Measurements from ENCODE around the gene STX16. TPM values are rescaled to one million over a fixed set of nuclear protein-coding genes. Genes with fewer than 3 reads are reported as not detected.
"Not testable (repeated sequence)": the region's sequence is repeated elsewhere in the genome, so short reads cannot be mapped to it uniquely, and the experiment has no call there.

The STX16 gene
- total RNA-seq, 1 experiment from 2014 or later = 89.1 TPM

GRCh38 chr20:58642441-58642840 is 8.6 kb upstream of the STX16 start (continued):
- TF ChIP-seq ZNF425 (CRISPR knock-in tag; conservative IDR thresholded peaks at IDR 0.05) = no peak
- no peak for TF ChIP-seq KAT7 (CRISPR knock-in tag; IDR thresholded peaks at IDR 0.05; ENCODE audit: borderline replicate concordance)
- TF ChIP-seq CREM (CRISPR knock-in tag; IDR thresholded peaks at IDR 0.05) = no peak
- no peak for TF ChIP-seq IRF2 (CRISPR knock-in tag; IDR thresholded peaks at IDR 0.05; ENCODE audit: borderline replicate concordance, low read depth)
- no peak for TF ChIP-seq ZNF671 (CRISPR knock-in tag; IDR thresholded peaks at IDR 0.05)
- TF ChIP-seq MLX (CRISPR knock-in tag; IDR thresholded peaks at IDR 0.05) = no peak
- TF ChIP-seq, protein P1, sequence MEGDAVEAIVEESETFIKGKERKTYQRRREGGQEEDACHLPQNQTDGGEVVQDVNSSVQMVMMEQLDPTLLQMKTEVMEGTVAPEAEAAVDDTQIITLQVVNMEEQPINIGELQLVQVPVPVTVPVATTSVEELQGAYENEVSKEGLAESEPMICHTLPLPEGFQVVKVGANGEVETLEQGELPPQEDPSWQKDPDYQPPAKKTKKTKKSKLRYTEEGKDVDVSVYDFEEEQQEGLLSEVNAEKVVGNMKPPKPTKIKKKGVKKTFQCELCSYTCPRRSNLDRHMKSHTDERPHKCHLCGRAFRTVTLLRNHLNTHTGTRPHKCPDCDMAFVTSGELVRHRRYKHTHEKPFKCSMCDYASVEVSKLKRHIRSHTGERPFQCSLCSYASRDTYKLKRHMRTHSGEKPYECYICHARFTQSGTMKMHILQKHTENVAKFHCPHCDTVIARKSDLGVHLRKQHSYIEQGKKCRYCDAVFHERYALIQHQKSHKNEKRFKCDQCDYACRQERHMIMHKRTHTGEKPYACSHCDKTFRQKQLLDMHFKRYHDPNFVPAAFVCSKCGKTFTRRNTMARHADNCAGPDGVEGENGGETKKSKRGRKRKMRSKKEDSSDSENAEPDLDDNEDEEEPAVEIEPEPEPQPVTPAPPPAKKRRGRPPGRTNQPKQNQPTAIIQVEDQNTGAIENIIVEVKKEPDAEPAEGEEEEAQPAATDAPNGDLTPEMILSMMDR (IDR thresholded peaks at IDR 0.05) = no peak
- TF ChIP-seq ZNF512 (CRISPR knock-in tag; IDR thresholded peaks at IDR 0.05; ENCODE audit: borderline replicate concordance) = no peak
- no peak for TF ChIP-seq TP53 (CRISPR knock-in tag; IDR thresholded peaks at IDR 0.05)
- TF ChIP-seq ZNF263 (CRISPR knock-in tag; IDR thresholded peaks at IDR 0.05; ENCODE audit: low read depth) = no peak
- no peak for TF ChIP-seq FOXP4 (CRISPR knock-in tag; IDR thresholded peaks at IDR 0.05)

- H3K27me3 Mint-ChIP-seq (ENCODE audit: low read depth); DNase-seq (ENCODE audit: low spot score); H3K4me1 Mint-ChIP-seq; POLR2A ChIA-PET; H3K27ac Mint-ChIP-seq; CTCF ChIA-PET; ATAC-seq; H3K4me3 Mint-ChIP-seq; H3K36me3 Mint-ChIP-seq: not testable (repeated sequence)
- peaks cover 13% of the 10 kb centered on the region for H3K9me3 Mint-ChIP-seq
Observed at GRCh38 chr20:58642896-58643295, 8.2 kb upstream of the STX16 start.

- CTCF ChIA-PET = interaction anchor here (1.2 to 2.3 kb wide), 2 partner anchors 165 to 194 kb away, joined by 5 to 12 read pairs; no protein-coding TSS in a partner anchor
- TF ChIP-seq, protein P2, sequence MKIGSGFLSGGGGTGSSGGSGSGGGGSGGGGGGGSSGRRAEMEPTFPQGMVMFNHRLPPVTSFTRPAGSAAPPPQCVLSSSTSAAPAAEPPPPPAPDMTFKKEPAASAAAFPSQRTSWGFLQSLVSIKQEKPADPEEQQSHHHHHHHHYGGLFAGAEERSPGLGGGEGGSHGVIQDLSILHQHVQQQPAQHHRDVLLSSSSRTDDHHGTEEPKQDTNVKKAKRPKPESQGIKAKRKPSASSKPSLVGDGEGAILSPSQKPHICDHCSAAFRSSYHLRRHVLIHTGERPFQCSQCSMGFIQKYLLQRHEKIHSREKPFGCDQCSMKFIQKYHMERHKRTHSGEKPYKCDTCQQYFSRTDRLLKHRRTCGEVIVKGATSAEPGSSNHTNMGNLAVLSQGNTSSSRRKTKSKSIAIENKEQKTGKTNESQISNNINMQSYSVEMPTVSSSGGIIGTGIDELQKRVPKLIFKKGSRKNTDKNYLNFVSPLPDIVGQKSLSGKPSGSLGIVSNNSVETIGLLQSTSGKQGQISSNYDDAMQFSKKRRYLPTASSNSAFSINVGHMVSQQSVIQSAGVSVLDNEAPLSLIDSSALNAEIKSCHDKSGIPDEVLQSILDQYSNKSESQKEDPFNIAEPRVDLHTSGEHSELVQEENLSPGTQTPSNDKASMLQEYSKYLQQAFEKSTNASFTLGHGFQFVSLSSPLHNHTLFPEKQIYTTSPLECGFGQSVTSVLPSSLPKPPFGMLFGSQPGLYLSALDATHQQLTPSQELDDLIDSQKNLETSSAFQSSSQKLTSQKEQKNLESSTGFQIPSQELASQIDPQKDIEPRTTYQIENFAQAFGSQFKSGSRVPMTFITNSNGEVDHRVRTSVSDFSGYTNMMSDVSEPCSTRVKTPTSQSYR (CRISPR knock-in tag; IDR thresholded peaks at IDR 0.05) = no peak
- TF ChIP-seq PREB (CRISPR knock-in tag; IDR thresholded peaks at IDR 0.05; ENCODE audit: borderline replicate concordance) = no peak
- TF ChIP-seq RORB (CRISPR knock-in tag; IDR thresholded peaks at IDR 0.05) = no peak
- TF ChIP-seq FOXJ3 (CRISPR knock-in tag; IDR thresholded peaks at IDR 0.05; ENCODE audit: borderline replicate concordance) = no peak
- no peak for TF ChIP-seq CREB1 (CRISPR knock-in tag; IDR thresholded peaks at IDR 0.05)
- TF ChIP-seq, protein P3, sequence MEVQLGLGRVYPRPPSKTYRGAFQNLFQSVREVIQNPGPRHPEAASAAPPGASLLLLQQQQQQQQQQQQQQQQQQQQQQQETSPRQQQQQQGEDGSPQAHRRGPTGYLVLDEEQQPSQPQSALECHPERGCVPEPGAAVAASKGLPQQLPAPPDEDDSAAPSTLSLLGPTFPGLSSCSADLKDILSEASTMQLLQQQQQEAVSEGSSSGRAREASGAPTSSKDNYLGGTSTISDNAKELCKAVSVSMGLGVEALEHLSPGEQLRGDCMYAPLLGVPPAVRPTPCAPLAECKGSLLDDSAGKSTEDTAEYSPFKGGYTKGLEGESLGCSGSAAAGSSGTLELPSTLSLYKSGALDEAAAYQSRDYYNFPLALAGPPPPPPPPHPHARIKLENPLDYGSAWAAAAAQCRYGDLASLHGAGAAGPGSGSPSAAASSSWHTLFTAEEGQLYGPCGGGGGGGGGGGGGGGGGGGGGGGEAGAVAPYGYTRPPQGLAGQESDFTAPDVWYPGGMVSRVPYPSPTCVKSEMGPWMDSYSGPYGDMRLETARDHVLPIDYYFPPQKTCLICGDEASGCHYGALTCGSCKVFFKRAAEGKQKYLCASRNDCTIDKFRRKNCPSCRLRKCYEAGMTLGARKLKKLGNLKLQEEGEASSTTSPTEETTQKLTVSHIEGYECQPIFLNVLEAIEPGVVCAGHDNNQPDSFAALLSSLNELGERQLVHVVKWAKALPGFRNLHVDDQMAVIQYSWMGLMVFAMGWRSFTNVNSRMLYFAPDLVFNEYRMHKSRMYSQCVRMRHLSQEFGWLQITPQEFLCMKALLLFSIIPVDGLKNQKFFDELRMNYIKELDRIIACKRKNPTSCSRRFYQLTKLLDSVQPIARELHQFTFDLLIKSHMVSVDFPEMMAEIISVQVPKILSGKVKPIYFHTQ (CRISPR knock-in tag; IDR thresholded peaks at IDR 0.05) = no peak
Observed at GRCh38 chr20:58645412-58645968, 5.6 kb upstream of the STX16 start.

More at GRCh38 chr20:58645412-58645968, 5.6 kb upstream of the STX16 start:
- peaks cover 13% of the 10 kb centered on the region for H3K9me3 Mint-ChIP-seq
- H3K27me3 Mint-ChIP-seq (ENCODE audit: low read depth) = no peaks in the 10 kb centered on the region
- POLR2A ChIA-PET = no interaction called here
- no peak for ATAC-seq
- H3K36me3 Mint-ChIP-seq = no peaks in the 10 kb centered on the region
- H3K4me1 Mint-ChIP-seq = peaks cover 15% of the 10 kb centered on the region
- H3K4me3 Mint-ChIP-seq = no peak overlapping the region
- no peak overlapping the region for H3K27ac Mint-ChIP-seq
- no peak for DNase-seq (ENCODE audit: low spot score)

All from WTC11 (cell line).